Keratinocyte (primary cell): ENCODE measurements around the gene TTC22. TPM values are rescaled to one million over a fixed set of nuclear protein-coding genes. Genes with fewer than 3 reads are reported as not detected.

Experiments used
- DNase-seq: peaks from one replicate; pipeline ENCODE4 v3.0.0-alpha.2; 2011; ENCODE audit warnings: low read depth, missing footprints, low spot score
- FAIRE-seq: peaks from 2 replicates; lab custom pipeline; 2011; peaks lifted over from hg19 to GRCh38; lab: Jason Lieb, UNC
- H2AFZ ChIP-seq: 2 replicates; pipeline ENCODE4 v1.6.0; 2012; ENCODE audit warnings: low read length, control low read depth, inconsistent platforms; ENCODE audit not compliant: control insufficient read depth
- H3K27ac ChIP-seq: 2 replicates; pipeline ENCODE4 v1.5.1; 2011; ENCODE audit warnings: low read length; ENCODE audit not compliant: control insufficient read depth, insufficient read depth
- H3K27me3 ChIP-seq: 3 replicates; pipeline ENCODE4 v1.6.0; 2011; ENCODE audit warnings: low read length; ENCODE audit not compliant: control insufficient read depth, insufficient read depth; ENCODE audit errors: extremely low read depth
- H3K36me3 ChIP-seq, 2 experiments: 2 replicates in 1 of 2; 3 replicates in 1 of 2; pipeline ENCODE4 v1.5.1; 2011; ENCODE audit warnings: low read length in 2 of 2, mild to moderate bottlenecking in 1 of 2; ENCODE audit not compliant: control insufficient read depth in 2 of 2, insufficient read depth in 2 of 2; ENCODE audit errors: extremely low read depth in 1 of 2
- H3K4me1 ChIP-seq: 3 replicates; pipeline ENCODE4 v1.5.1; 2011; ENCODE audit warnings: low read length; ENCODE audit not compliant: control insufficient read depth, insufficient read depth; ENCODE audit errors: extremely low read depth
- H3K4me2 ChIP-seq: 3 replicates; pipeline ENCODE4 v1.6.0; 2011; ENCODE audit warnings: low read depth, low read length; ENCODE audit not compliant: control insufficient read depth, insufficient read depth; ENCODE audit errors: extremely low read depth
- H3K4me3 ChIP-seq, 3 experiments: fragments of 200-600 bp in 1 of 3; sonication (generic) in 1 of 3; 2 replicates in 2 of 3; 3 replicates in 1 of 3; pipeline ENCODE4 v1.5.1; 2011 to 2016; ENCODE audit warnings: low read length in 3 of 3, mild to moderate bottlenecking in 3 of 3, control low read depth in 2 of 3, inconsistent platforms in 1 of 3, low read depth in 1 of 3, mixed read lengths in 1 of 3, mixed run types in 1 of 3, moderate library complexity in 1 of 3; ENCODE audit not compliant: control insufficient read depth in 2 of 3, insufficient read depth in 2 of 3; ENCODE audit errors: extremely low read depth in 1 of 3
- H3K79me2 ChIP-seq: 2 replicates; pipeline ENCODE4 v1.6.0; 2012; ENCODE audit warnings: low read length; ENCODE audit not compliant: control insufficient read depth, insufficient read depth
- H3K9ac ChIP-seq: 3 replicates; pipeline ENCODE4 v1.6.0; 2011; ENCODE audit warnings: low read length; ENCODE audit not compliant: control insufficient read depth, insufficient read depth; ENCODE audit errors: extremely low read depth
- H3K9me1 ChIP-seq: 3 replicates; pipeline ENCODE4 v1.6.0; 2011; ENCODE audit warnings: low read length; ENCODE audit not compliant: control insufficient read depth, insufficient read depth; ENCODE audit errors: extremely low read depth
- H3K9me3 ChIP-seq: 2 replicates; pipeline ENCODE4 v1.5.1; 2012; ENCODE audit warnings: low read depth, low read length; ENCODE audit not compliant: control insufficient read depth
- H4K20me1 ChIP-seq: 3 replicates; pipeline ENCODE4 v1.6.0; 2011; ENCODE audit warnings: low read length; ENCODE audit not compliant: control insufficient read depth, insufficient read depth; ENCODE audit errors: extremely low read depth
- EZH2 ChIP-seq: IDR thresholded peaks from one replicate; pipeline ENCODE4 v1.6.1; 2012; ENCODE audit warnings: inconsistent platforms, mild to moderate bottlenecking, low read length, moderate library complexity
- dilution Hi-C: fragments of 300-500 bp; cut with MboI; formaldehyde crosslinking; loops from one replicate; pipeline ENCODE4 v1.7.0; 2020; ENCODE audit warnings: low sequenced_read_pairs; ENCODE audit not compliant: extremely low pct_ligation_motif_present
- polyA plus RNA-seq, 5 experiments: library from polyadenylated mRNA; depleted of rRNA in 3 of 5; stranded (reverse) in 3 of 5; stranded (forward) in 1 of 5; unstranded in 1 of 5; fragments of >200 nt; gene quantifications; 1 replicate in 1 of 5; 2 replicates in 3 of 5; 3 replicates in 1 of 5; pipeline versions ENCODE4 v1.2.1 to v1.2.3, GENCODE V29; 2011 to 2012; ENCODE audit warnings: missing spikeins in 2 of 5, low read depth in 1 of 5, low replicate concordance in 1 of 5
- TF ChIP-seq, protein P1 (sequence below), 3 experiments: IDR thresholded peaks in 1 of 3; conservative IDR thresholded peaks in 1 of 3; optimal IDR thresholded peaks in 1 of 3; 2 replicates in 2 of 3; 3 replicates in 1 of 3; pipeline versions ENCODE3 to v1.5.1; 2011; ENCODE audit warnings: low read length in 3 of 3, mild to moderate bottlenecking in 3 of 3, moderate library complexity in 2 of 3, control low read depth in 1 of 3, inconsistent platforms in 1 of 3; ENCODE audit not compliant: insufficient read depth in 2 of 3; ENCODE audit errors: extremely low read depth in 1 of 3

Gene TTC22
- polyA plus RNA-seq, 1 donor (not counting 4 experiments of a cell fraction or from before 2014, with no cell fraction given), result 5.1 TPM

DNA sequence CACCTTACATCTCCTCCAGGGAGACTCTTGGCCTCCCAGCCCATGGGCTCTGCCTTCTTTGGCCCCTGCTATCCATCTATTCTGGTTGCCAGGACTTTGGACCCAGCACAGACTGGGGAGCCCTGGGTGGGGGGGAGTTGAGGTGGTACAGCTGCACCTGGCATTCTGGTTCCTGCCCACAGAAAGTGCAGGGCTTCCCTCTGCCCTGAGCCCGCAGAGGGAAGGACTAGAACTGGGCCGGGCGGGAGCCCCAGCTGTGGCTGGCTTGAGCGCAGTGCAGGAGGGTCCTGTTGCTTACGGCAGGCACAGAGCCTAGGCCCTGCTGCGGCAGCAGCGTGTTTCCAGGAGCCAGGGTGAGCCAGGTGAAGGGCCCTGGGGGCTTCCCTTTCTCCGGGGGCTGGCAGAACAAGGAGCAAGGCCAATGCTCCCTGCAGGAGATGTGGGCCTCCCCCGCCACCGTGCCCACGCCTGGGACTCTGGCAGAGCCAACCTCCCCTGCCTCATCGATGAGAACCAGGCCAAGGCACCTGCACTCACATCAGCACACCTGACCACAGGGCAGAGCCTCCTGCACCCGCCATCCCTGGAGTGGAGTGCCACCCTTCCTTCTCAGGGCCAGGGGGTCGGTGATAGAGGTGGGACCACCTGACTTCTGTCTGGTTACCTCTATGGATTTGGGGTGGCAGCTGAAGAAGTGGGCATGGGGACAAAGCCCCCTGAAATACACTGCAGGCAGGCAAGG, 52.9 kb downstream of the TTC22 start:
- Histone ChIP-seq H3K27ac (no peak overlapping the region), H4K20me1 (no peaks in the 10 kb centered on the region), H3K9ac (no peak overlapping the region), H3K9me3 (no peaks in the 10 kb centered on the region), H3K36me3 (peaks cover 2 to 4% of the 10 kb centered on the region in 2 experiments), H3K4me3 (no peak overlapping the region), H3K4me2 (no peak overlapping the region), H3K4me1 (no peaks in the 10 kb centered on the region), H3K27me3 (no peaks in the 10 kb centered on the region), H3K9me1 (no peaks in the 10 kb centered on the region), H3K79me2 (no peaks in the 10 kb centered on the region), H2AFZ (no peak overlapping the region)
- dilution Hi-C loops, result no loop called here
- TF ChIP-seq EZH2, result no peak
- TF ChIP-seq, protein P1, sequence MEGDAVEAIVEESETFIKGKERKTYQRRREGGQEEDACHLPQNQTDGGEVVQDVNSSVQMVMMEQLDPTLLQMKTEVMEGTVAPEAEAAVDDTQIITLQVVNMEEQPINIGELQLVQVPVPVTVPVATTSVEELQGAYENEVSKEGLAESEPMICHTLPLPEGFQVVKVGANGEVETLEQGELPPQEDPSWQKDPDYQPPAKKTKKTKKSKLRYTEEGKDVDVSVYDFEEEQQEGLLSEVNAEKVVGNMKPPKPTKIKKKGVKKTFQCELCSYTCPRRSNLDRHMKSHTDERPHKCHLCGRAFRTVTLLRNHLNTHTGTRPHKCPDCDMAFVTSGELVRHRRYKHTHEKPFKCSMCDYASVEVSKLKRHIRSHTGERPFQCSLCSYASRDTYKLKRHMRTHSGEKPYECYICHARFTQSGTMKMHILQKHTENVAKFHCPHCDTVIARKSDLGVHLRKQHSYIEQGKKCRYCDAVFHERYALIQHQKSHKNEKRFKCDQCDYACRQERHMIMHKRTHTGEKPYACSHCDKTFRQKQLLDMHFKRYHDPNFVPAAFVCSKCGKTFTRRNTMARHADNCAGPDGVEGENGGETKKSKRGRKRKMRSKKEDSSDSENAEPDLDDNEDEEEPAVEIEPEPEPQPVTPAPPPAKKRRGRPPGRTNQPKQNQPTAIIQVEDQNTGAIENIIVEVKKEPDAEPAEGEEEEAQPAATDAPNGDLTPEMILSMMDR (optimal IDR thresholded peaks at IDR 0.05 in 1 of 3, IDR thresholded peaks at IDR 0.05 in 1 of 3, conservative IDR thresholded peaks at IDR 0.05 in 1 of 3; ENCODE audit: extremely low read depth in 1 of 3, insufficient read depth in 2 of 3, low read length in 3 of 3), result no peak
- DNase-seq (no peak), FAIRE-seq (no peak)

DNA sequence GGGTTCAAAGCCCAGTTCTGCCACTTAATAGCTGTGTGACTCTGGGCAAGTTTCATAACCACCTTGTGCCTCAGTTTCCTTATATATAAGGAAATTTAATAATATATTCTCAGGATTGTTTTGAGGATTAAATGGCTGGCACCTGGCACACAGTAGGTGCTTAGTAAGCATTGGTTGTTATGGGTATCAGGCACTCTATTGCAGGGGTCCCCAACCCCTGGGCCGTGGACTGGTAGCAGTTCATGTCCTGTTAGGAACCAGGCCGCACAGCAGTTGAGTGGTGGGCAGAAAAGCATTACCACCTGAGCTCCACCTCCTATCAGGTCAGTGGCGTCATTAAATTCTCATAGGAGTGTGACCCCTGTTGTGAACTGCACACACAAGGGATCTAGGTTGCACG, 55.3 kb downstream of the TTC22 start:
- H3K9ac ChIP-seq, result no peak overlapping the region
- TF ChIP-seq, protein P1 (optimal IDR thresholded peaks at IDR 0.05 in 1 of 3, IDR thresholded peaks at IDR 0.05 in 1 of 3, conservative IDR thresholded peaks at IDR 0.05 in 1 of 3; ENCODE audit: extremely low read depth in 1 of 3, insufficient read depth in 2 of 3, low read length in 3 of 3), result no peak
- TF ChIP-seq EZH2, result no peak
- dilution Hi-C loops, result no loop called here
- peaks cover 5 to 15% of the 10 kb centered on the region in 2 experiments for H3K36me3 ChIP-seq
- no peaks in the 10 kb centered on the region for H4K20me1 ChIP-seq
- H2AFZ ChIP-seq, result no peak overlapping the region
- H3K4me1 ChIP-seq, result no peaks in the 10 kb centered on the region
- no peak overlapping the region for H3K27ac ChIP-seq
- no peaks in the 10 kb centered on the region for H3K9me3 ChIP-seq
- H3K79me2 ChIP-seq, result no peaks in the 10 kb centered on the region
- no peak overlapping the region for H3K4me2 ChIP-seq
- no peak overlapping the region for H3K4me3 ChIP-seq
- H3K27me3 ChIP-seq, result no peaks in the 10 kb centered on the region
- DNase-seq (no peak), FAIRE-seq (no peak)
- H3K9me1 ChIP-seq, result no peaks in the 10 kb centered on the region
